HG03558 (cell line): ENCODE results near the gene ACSL3.
"Not testable (repeated sequence)": the region's sequence is repeated elsewhere in the genome, so short reads cannot be mapped to it uniquely, and the experiment has no call there.

Source experiments
- ATAC-seq: cut with Tn5 transposase; IDR thresholded peaks from one replicate; pipeline ENCODE4 v1.9.1; 2021; ENCODE audit warnings: moderate number of reproducible peaks; ENCODE audit not compliant: unreplicated experiment; ENCODE audit errors: extremely low read depth

Gene ACSL3

GRCh38 chr2:222848862-222849261, 12.0 kb upstream of the ACSL3 start:
- no peak for ATAC-seq

- no peak for ATAC-seq
Observed at GRCh38 chr2:222851956-222852617, 8.7 kb upstream of the ACSL3 start.

GRCh38 chr2:222854773-222855700, 5.8 kb upstream of the ACSL3 start:
- ATAC-seq = no peak

GRCh38 chr2:222859786-222860612, 837 bp upstream of the ACSL3 start:
- ATAC-seq = no peak

- ATAC-seq = peak; percentile 0
Observed at GRCh38 chr2:222861411-222862105, 722 bp downstream of the ACSL3 start.

- no peak for ATAC-seq
Observed at GRCh38 chr2:222862106-222862908, 1.5 kb downstream of the ACSL3 start.

GRCh38 chr2:222862909-222863544, 2.2 kb downstream of the ACSL3 start:
- no peak for ATAC-seq

- ATAC-seq = no peak
Observed at GRCh38 chr2:222864296-222864695, 3.5 kb downstream of the ACSL3 start.

- ATAC-seq = no peak
Observed at GRCh38 chr2:222865301-222865700, 4.5 kb downstream of the ACSL3 start.

- no peak for ATAC-seq
Observed at GRCh38 chr2:222866358-222866960, 5.6 kb downstream of the ACSL3 start.

GRCh38 chr2:222868560-222869251, 7.9 kb downstream of the ACSL3 start:
- not testable (repeated sequence) for ATAC-seq

- ATAC-seq = no peak
Observed at GRCh38 chr2:222869252-222869560, 8.4 kb downstream of the ACSL3 start.

- ATAC-seq = no peak
Observed at GRCh38 chr2:222871291-222871690, 10.5 kb downstream of the ACSL3 start.

GRCh38 chr2:222872551-222872950, 11.7 kb downstream of the ACSL3 start:
- no peak for ATAC-seq

- no peak for ATAC-seq
Observed at GRCh38 chr2:222875482-222875881, 14.6 kb downstream of the ACSL3 start.

- no peak for ATAC-seq
Observed at GRCh38 chr2:222876947-222877346, 16.1 kb downstream of the ACSL3 start.

GRCh38 chr2:222877556-222878300, 16.9 kb downstream of the ACSL3 start:
- ATAC-seq = no peak
